Thyroid gland (tissue), 4 donors: ENCODE measurements around the gene CDK13. TPM values are rescaled to one million over a fixed set of nuclear protein-coding genes. Genes with fewer than 3 reads are reported as not detected.

ENCODE experiments used
- DNase-seq, 2 donors: peaks; one replicate each; pipeline ENCODE4 v3.0.0-alpha.2; 2019
- H3K27ac ChIP-seq, 3 donors: fragments of 200-600 bp; sonication (generic); 1 replicate in 2 of 3; 2 replicates in 1 of 3; pipeline ENCODE4 v1.5.1; 2016 to 2019; ENCODE audit warnings: mild to moderate bottlenecking in 1 of 3, moderate library complexity in 1 of 3
- H3K27me3 ChIP-seq: fragments of 200-600 bp; sonication (generic); one replicate; pipeline ENCODE4 v1.5.1; 2019
- H3K36me3 ChIP-seq, 2 donors: fragments of 200-600 bp; sonication (generic); one replicate each; pipeline ENCODE4 v1.5.1; 2016 to 2019
- H3K4me1 ChIP-seq, 2 donors: fragments of 200-600 bp; sonication (generic); one replicate each; pipeline ENCODE4 v1.5.1; 2017 to 2019
- H3K4me3 ChIP-seq, 3 donors: fragments of 200-600 bp; sonication (generic); replicated peaks in 1 of 3; 1 replicate in 2 of 3; 2 replicates in 1 of 3; pipeline ENCODE4 v1.5.1; 2016; ENCODE audit warnings: mild to moderate bottlenecking in 1 of 3
- H3K9me3 ChIP-seq: fragments of 200-600 bp; sonication (generic); one replicate; pipeline ENCODE4 v1.5.1; 2017
- CTCF ChIP-seq, 6 experiments: fragments of 200-600 bp in 3 of 6; fragments of 450-650 bp in 3 of 6; sonication (generic) in 3 of 6; IDR thresholded peaks; one replicate each; pipeline ENCODE4 v1.5.1; 2016 to 2019; ENCODE audit warnings: antibody characterized with exemption in 6 of 6, mild to moderate bottlenecking in 2 of 6, inconsistent platforms in 1 of 6, moderate library complexity in 1 of 6
- POLR2A ChIP-seq, 2 donors: fragments of 450-650 bp; IDR thresholded peaks; one replicate each; pipeline ENCODE4 v1.6.1; 2017; ENCODE audit warnings: antibody characterized with exemption in 2 of 2, mild to moderate bottlenecking in 2 of 2, moderate library complexity in 1 of 2
- WGBS, 2 donors: methylation state at CpG; one replicate each; pipeline ENCODE4 v1.1.5; 2017; 5-methylcytosine and 5-hydroxymethylcytosine counted together
- intact Hi-C: fragments of 100-400 bp; cut with DNase I; formaldehyde crosslinking; loops from one replicate; pipeline ENCODE4 v1.15.1; 2023
- total RNA-seq, 4 donors: library from RNA; depleted of rRNA; stranded (reverse); fragments of >200 nt; gene quantifications; one replicate each; pipeline ENCODE4 v1.2.3, GENCODE V29; 2016

The CDK13 gene
- total RNA-seq, 4 donors from 2014 or later = 131 to 191 (median 141) TPM

GRCh38 chr7:40033826-40034225 is 83.8 kb downstream of the CDK13 start:
- Histone ChIP-seq H3K4me3 (no peak overlapping the region), H3K9me3 (no peaks in the 10 kb centered on the region), H3K27ac (no peak overlapping the region), H3K4me1 (no peaks in the 10 kb centered on the region), H3K27me3 (no peaks in the 10 kb centered on the region), H3K36me3 (no peaks in the 10 kb centered on the region)
- intact Hi-C loops = no loop called here
- WGBS, 2 donors = 97 to 100% methylated on average over 1 of the region's 1 CpG
- TF ChIP-seq CTCF (IDR thresholded peaks at IDR 0.05) = no peak
- TF ChIP-seq POLR2A (IDR thresholded peaks at IDR 0.05) = no peak
- DNase-seq = no peak

- Histone ChIP-seq H3K27ac (no peak overlapping the region), H3K27me3 (no peaks in the 10 kb centered on the region), H3K36me3 (no peaks in the 10 kb centered on the region), H3K4me3 (no peak overlapping the region), H3K4me1 (peaks cover 0 to 5% of the 10 kb centered on the region in 2 donors), H3K9me3 (no peaks in the 10 kb centered on the region)
- TF ChIP-seq POLR2A (IDR thresholded peaks at IDR 0.05) (no peak), CTCF (IDR thresholded peaks at IDR 0.05) (no peak)
- intact Hi-C loops = no loop called here
- WGBS, 2 donors = 97 to 99% methylated on average over 2 of the region's 2 CpGs
- DNase-seq = no peak
Measured at GRCh38 chr7:40041456-40041855, 91.4 kb downstream of the CDK13 start.

GRCh38 chr7:40043164-40043563 is 93.1 kb downstream of the CDK13 start:
- DNase-seq = no peak
- Histone ChIP-seq H3K4me3 (no peak overlapping the region), H3K27me3 (no peaks in the 10 kb centered on the region), H3K36me3 (no peaks in the 10 kb centered on the region), H3K9me3 (no peaks in the 10 kb centered on the region), H3K27ac (no peak overlapping the region), H3K4me1 (peaks cover 0 to 5% of the 10 kb centered on the region in 2 donors)
- 93 to 98% methylated on average over 2 of the region's 2 CpGs for WGBS, 2 donors
- TF ChIP-seq CTCF (IDR thresholded peaks at IDR 0.05) = no peak
- TF ChIP-seq POLR2A (IDR thresholded peaks at IDR 0.05) = no peak
- intact Hi-C loops = no loop called here

- 77 to 82% methylated on average over 1 of the region's 1 CpG for WGBS, 2 donors
- no peak for TF ChIP-seq POLR2A (IDR thresholded peaks at IDR 0.05)
- TF ChIP-seq CTCF (IDR thresholded peaks at IDR 0.05) = peak in 2 of 6 experiments; percentile 24 to 29
- intact Hi-C loops = no loop called here
Measured at GRCh38 chr7:40047661-40048060, 97.6 kb downstream of the CDK13 start.

GRCh38 chr7:40057292-40057691 is 107.2 kb downstream of the CDK13 start:
- intact Hi-C loops = no loop called here
- WGBS, 2 donors = 10 to 13% methylated on average over 2 of the region's 2 CpGs
- TF ChIP-seq CTCF (IDR thresholded peaks at IDR 0.05) = no peak
- TF ChIP-seq POLR2A (IDR thresholded peaks at IDR 0.05) = no peak

More at GRCh38 chr7:40047661-40048060, 97.6 kb downstream of the CDK13 start:
- H3K27me3 ChIP-seq = no peaks in the 10 kb centered on the region
- DNase-seq = no peak
- H3K9me3 ChIP-seq = no peaks in the 10 kb centered on the region
- H3K4me1 ChIP-seq = peaks cover 0 to 5% of the 10 kb centered on the region in 2 donors
- H3K36me3 ChIP-seq = no peaks in the 10 kb centered on the region
- no peak overlapping the region for H3K27ac ChIP-seq
- no peak overlapping the region for H3K4me3 ChIP-seq

More at GRCh38 chr7:40057292-40057691, 107.2 kb downstream of the CDK13 start:
- no peak overlapping the region for H3K27ac ChIP-seq
- H3K27me3 ChIP-seq = no peaks in the 10 kb centered on the region
- no peaks in the 10 kb centered on the region for H3K36me3 ChIP-seq
- peak; percentile 65 to 70 for DNase-seq
- H3K4me3 ChIP-seq = no peak overlapping the region
- no peaks in the 10 kb centered on the region for H3K9me3 ChIP-seq
- peaks cover 9 to 17% of the 10 kb centered on the region in 2 donors for H3K4me1 ChIP-seq
